HepG2 (cell line): ENCODE measurements around the gene TBC1D14. TPM values are rescaled to one million over a fixed set of nuclear protein-coding genes. Genes with fewer than 3 reads are reported as not detected.
A peak's percentile ranks its signal among the peaks of the same experiment; 100 is the strongest.

Experiments
- AFF4 ChIP-seq: sonication (generic); formaldehyde crosslinking; IDR thresholded peaks from 2 replicates; pipeline ENCODE4 v1.4.0; 2020; ENCODE audit warnings: missing genetic modification reagents
- AKNA ChIP-seq: sonication (generic); formaldehyde crosslinking; IDR thresholded peaks from 2 replicates; pipeline ENCODE4 v1.4.0; 2020; ENCODE audit warnings: missing genetic modification reagents, borderline replicate concordance
- ARNT2 ChIP-seq: sonication (generic); formaldehyde crosslinking; IDR thresholded peaks from 2 replicates; pipeline ENCODE4 v1.8.0; 2022; ENCODE audit warnings: mild to moderate bottlenecking, low read depth, missing genetic modification reagents, moderate library complexity
- NR2F6 ChIP-seq, 2 experiments: IDR thresholded peaks; 2 replicates each; pipeline ENCODE4 v1.6.1; 2016; ENCODE audit warnings: antibody characterized with exemption in 1 of 2, mild to moderate bottlenecking in 1 of 2
- PRPF4 ChIP-seq: fragments of 200-400 bp; formaldehyde crosslinking; IDR thresholded peaks from 2 replicates; pipeline ENCODE4 v1.6.1; 2016; ENCODE audit warnings: low read length, low read depth; ENCODE audit not compliant: poor library complexity, severe bottlenecking
- RERE ChIP-seq: IDR thresholded peaks from 2 replicates; pipeline ENCODE4 v1.6.1; 2016; ENCODE audit warnings: low read depth, missing genetic modification reagents, missing compliant biosample characterization
- SIN3A ChIP-seq: IDR thresholded peaks from 2 replicates; pipeline ENCODE4 v1.6.1; 2011; ENCODE audit warnings: low read depth, mild to moderate bottlenecking, control low read depth, low read length, borderline replicate concordance
- ZNF10 ChIP-seq: sonication (generic); formaldehyde crosslinking; IDR thresholded peaks from 2 replicates; pipeline ENCODE4 v1.4.0; 2020; ENCODE audit warnings: mild to moderate bottlenecking, low read depth, missing genetic modification reagents, borderline replicate concordance
- ZNF430 ChIP-seq: sonication (generic); formaldehyde crosslinking; IDR thresholded peaks from 2 replicates; pipeline ENCODE4 v1.9.0; 2021; ENCODE audit warnings: mild to moderate bottlenecking, missing genetic modification reagents
- ZNF75D ChIP-seq: sonication (generic); formaldehyde crosslinking; IDR thresholded peaks from 2 replicates; pipeline ENCODE4 v1.8.1; 2023; ENCODE audit warnings: missing genetic modification reagents, mild to moderate bottlenecking, borderline replicate concordance
- polyA plus RNA-seq, 8 experiments: library from polyadenylated mRNA; depleted of rRNA in 3 of 8; stranded (reverse) in 7 of 8; unstranded in 1 of 8; fragments of >200 nt; fragmentation: Illumina TruSeq in 4 of 8; extraction: Trizol in 4 of 8; gene quantifications; 2 replicates each; pipeline versions ENCODE4 v1.2.1 to v1.2.3, GENCODE V29; 2011 to 2016; ENCODE audit warnings: low read depth in 4 of 8, missing spikeins in 1 of 8, mixed read lengths in 1 of 8; ENCODE audit not compliant: insufficient read depth in 1 of 8
- total RNA-seq, 5 experiments: library from RNA; depleted of rRNA; stranded (reverse); fragments of >200 nt; fragmentation: Illumina TruSeq; extraction: Trizol; gene quantifications; 2 replicates each; pipeline ENCODE4 v1.2.3, GENCODE V29; 2016; ENCODE audit warnings: low read depth in 1 of 5
- TF ChIP-seq, protein P1 (sequence below): sonication (generic); formaldehyde crosslinking; IDR thresholded peaks from 2 replicates; pipeline ENCODE4 v1.4.0; 2020; ENCODE audit warnings: missing genetic modification reagents

The TBC1D14 gene
- total and polyA plus RNA-seq, 2 of the 13 experiments (the other 11 are each of a cell fraction or from before 2014, with no cell fraction given) = 29.5 to 46.5 TPM

DNA sequence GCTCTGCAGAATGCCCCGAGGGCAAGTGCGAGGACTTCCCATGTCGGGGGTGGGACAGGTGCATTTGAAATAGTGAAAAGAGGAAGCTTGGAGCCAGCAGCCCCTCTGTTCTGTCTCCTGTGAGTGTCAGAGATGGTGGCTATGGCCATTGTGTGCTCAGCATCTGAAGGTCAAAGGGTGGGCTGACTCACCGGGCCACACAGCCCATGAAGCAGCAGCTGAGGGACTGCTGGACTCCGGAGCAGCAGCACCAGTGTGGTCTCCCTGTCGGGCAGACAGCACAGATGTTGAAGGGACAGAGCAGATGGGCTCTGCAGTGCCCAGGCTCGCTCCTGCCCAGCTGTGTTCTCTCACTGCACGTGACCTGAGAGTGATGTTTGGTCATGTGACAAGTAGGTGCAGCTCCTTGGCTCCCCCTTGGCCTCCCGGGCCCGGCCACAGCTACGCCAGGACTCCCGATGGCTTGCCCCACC lies 53.5 kb downstream of the TBC1D14 start (continued):
- TF ChIP-seq NR2F6 (IDR thresholded peaks at IDR 0.05) = peak; percentile 44
- peak; percentile 84 for TF ChIP-seq NR2F6 (CRISPR knock-in tag; IDR thresholded peaks at IDR 0.05)
- TF ChIP-seq AKNA (CRISPR knock-in tag) = no peak
- no peak for TF ChIP-seq RERE (CRISPR knock-in tag)
- no peak for TF ChIP-seq ZNF75D (CRISPR knock-in tag)
- TF ChIP-seq AFF4 (CRISPR knock-in tag) = no peak
- no peak for TF ChIP-seq ZNF10 (CRISPR knock-in tag)
- TF ChIP-seq ARNT2 (CRISPR knock-in tag) = no peak
- TF ChIP-seq, protein P1, sequence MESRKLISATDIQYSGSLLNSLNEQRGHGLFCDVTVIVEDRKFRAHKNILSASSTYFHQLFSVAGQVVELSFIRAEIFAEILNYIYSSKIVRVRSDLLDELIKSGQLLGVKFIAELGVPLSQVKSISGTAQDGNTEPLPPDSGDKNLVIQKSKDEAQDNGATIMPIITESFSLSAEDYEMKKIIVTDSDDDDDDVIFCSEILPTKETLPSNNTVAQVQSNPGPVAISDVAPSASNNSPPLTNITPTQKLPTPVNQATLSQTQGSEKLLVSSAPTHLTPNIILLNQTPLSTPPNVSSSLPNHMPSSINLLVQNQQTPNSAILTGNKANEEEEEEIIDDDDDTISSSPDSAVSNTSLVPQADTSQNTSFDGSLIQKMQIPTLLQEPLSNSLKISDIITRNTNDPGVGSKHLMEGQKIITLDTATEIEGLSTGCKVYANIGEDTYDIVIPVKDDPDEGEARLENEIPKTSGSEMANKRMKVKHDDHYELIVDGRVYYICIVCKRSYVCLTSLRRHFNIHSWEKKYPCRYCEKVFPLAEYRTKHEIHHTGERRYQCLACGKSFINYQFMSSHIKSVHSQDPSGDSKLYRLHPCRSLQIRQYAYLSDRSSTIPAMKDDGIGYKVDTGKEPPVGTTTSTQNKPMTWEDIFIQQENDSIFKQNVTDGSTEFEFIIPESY (CRISPR knock-in tag) = no peak
- no peak for TF ChIP-seq ZNF430 (CRISPR knock-in tag)
- no peak for TF ChIP-seq SIN3A
- no peak for TF ChIP-seq PRPF4
